ENCODE measurements around the gene RNF208. TPM values are rescaled to one million over a fixed set of nuclear protein-coding genes. Genes with fewer than 3 reads are reported as not detected.

Gene RNF208
- total RNA-seq, 5 donors from 2014 or later (not counting 1 experiment from before 2014, with no cell fraction given): 0.56 to 1.6 (median 1.5) TPM

DNA sequence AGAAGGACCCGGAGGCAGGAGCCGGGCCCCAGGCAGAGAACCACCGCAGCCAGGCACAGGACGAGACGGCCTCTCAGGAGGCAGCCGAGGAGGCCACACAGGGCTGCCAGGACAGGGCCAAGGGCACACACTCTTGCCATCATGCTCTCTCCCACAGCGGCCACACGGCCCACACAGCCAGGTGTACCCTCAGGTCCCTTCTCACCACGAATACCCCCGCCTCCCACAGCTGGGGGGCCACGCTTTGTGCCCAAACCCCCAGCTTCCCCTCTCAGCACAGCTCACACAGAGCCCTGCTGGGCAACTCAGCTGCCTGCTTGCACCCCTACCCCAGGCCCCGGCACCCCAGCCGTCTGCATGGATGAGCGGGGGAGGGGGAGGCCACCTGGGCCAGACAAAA lies 28.3 kb downstream of the RNF208 start:
- CTCF ChIA-PET: interaction anchor here in 1 of 2 donors (0.6 kb wide), 1 partner anchor 63 kb away, joined by 7 read pairs; no protein-coding TSS in a partner anchor
- DNase-seq (no peak), ATAC-seq (replicated peaks in 1 of 4) (no peak)
- Mint-ChIP-seq H3K4me3 (no peak overlapping the region), H3K27ac (no peak overlapping the region), H3K36me3 (peaks cover 2% of the 10 kb centered on the region), H3K4me1 (peaks cover 6 to 25% (median 14%) of the 10 kb centered on the region in 3 donors), H3K27me3 (no peaks in the 10 kb centered on the region), H3K9me3 (no peaks in the 10 kb centered on the region)
- H3K4me3 ChIP-seq (ENCODE audit: control insufficient read depth in 1 of 2, extremely low read depth in 1 of 2, low read length in 1 of 2): no peak overlapping the region
- H3K36me3 ChIP-seq (ENCODE audit: control insufficient read depth in 2 of 2, extremely low read depth in 1 of 2, insufficient read depth in 1 of 2, low read length in 1 of 2): peaks cover 5 to 13% of the 10 kb centered on the region in 2 donors
- H3K27ac ChIP-seq (ENCODE audit: low read length): no peak overlapping the region
- H3K9me3 ChIP-seq: no peaks in the 10 kb centered on the region
- POLR2A ChIA-PET: no interaction called here
- 91% methylated on average over 12 of the region's 14 CpGs for WGBS (ENCODE audit: insufficient coverage)
- peaks cover 0 to 4% of the 10 kb centered on the region in 2 experiments for H3K27me3 ChIP-seq (replicated peaks in 1 of 2; ENCODE audit: control insufficient read depth in 2 of 2, extremely low read depth in 1 of 2, insufficient read depth in 2 of 2, low read length in 1 of 2)
- peaks cover 0 to 25% of the 10 kb centered on the region in 2 experiments for H3K4me1 ChIP-seq (ENCODE audit: control insufficient read depth in 1 of 2, extremely low read depth in 1 of 2, insufficient read depth in 2 of 2, low read length in 2 of 2)

DNA sequence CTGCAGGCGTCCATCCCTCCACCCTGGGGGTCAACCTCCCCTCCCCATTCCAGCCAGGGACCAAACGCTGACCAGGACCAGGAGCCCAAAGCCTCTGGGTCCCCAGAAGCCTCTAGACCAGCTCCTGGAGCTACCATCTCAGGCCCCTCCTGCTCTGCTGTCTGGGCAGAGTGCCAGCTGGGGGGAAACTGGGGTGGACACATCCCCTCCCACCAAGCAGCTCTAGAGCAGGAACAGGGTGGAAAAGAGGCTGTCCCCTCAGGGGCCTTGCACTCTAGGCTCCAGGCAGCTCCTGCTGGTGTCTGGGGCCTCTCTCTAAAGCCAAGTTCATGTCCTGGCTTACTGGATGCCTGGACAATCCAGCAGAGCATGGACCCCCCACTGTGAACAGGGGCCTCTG lies 29.2 kb downstream of the RNF208 start:
- no peak for DNase-seq
- H3K36me3 ChIP-seq (ENCODE audit: control insufficient read depth in 2 of 2, extremely low read depth in 1 of 2, insufficient read depth in 1 of 2, low read length in 1 of 2): peaks cover 5 to 13% of the 10 kb centered on the region in 2 donors
- WGBS (ENCODE audit: insufficient coverage): 80% methylated on average over 1 of the region's 2 CpGs
- no peak overlapping the region for H3K27ac ChIP-seq (ENCODE audit: low read length)
- H3K36me3 Mint-ChIP-seq: peaks cover 2% of the 10 kb centered on the region
- POLR2A ChIA-PET: no interaction called here
- no peaks in the 10 kb centered on the region for H3K9me3 ChIP-seq
- no peaks in the 10 kb centered on the region for H3K27me3 Mint-ChIP-seq
- no peak overlapping the region for H3K4me3 ChIP-seq (ENCODE audit: control insufficient read depth in 1 of 2, extremely low read depth in 1 of 2, low read length in 1 of 2)
- H3K4me1 ChIP-seq (ENCODE audit: control insufficient read depth in 1 of 2, extremely low read depth in 1 of 2, insufficient read depth in 2 of 2, low read length in 2 of 2): peaks cover 0 to 25% of the 10 kb centered on the region in 2 experiments
- peaks cover 6 to 22% (median 14%) of the 10 kb centered on the region in 3 donors for H3K4me1 Mint-ChIP-seq
- H3K9me3 Mint-ChIP-seq: no peaks in the 10 kb centered on the region
- H3K4me3 Mint-ChIP-seq: no peak overlapping the region
- no peak for ATAC-seq (replicated peaks in 1 of 4)
- CTCF ChIA-PET: no interaction called here
- H3K27me3 ChIP-seq (replicated peaks in 1 of 2; ENCODE audit: control insufficient read depth in 2 of 2, extremely low read depth in 1 of 2, insufficient read depth in 2 of 2, low read length in 1 of 2): no peaks in the 10 kb centered on the region
- no peak overlapping the region for H3K27ac Mint-ChIP-seq

DNA sequence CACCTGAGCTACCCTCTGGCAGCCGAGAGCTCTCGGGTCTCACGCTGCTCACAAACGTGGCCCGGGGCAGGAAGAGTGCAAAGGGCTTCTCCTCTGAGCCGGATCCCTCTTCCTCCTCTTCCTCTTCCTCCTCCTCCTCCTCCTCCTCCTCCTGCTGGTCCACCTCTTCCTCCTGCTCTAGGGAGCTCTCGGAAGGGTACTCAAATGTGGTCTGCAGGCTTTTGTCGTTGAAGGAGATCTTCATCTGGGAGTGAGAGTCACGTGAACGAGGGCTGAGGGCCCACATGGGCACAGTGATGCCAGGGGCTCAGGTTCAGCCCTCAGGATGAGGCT lies 29.6 kb downstream of the RNF208 start:
- CTCF ChIA-PET: no interaction called here
- no peak overlapping the region for H3K27ac Mint-ChIP-seq

DNA sequence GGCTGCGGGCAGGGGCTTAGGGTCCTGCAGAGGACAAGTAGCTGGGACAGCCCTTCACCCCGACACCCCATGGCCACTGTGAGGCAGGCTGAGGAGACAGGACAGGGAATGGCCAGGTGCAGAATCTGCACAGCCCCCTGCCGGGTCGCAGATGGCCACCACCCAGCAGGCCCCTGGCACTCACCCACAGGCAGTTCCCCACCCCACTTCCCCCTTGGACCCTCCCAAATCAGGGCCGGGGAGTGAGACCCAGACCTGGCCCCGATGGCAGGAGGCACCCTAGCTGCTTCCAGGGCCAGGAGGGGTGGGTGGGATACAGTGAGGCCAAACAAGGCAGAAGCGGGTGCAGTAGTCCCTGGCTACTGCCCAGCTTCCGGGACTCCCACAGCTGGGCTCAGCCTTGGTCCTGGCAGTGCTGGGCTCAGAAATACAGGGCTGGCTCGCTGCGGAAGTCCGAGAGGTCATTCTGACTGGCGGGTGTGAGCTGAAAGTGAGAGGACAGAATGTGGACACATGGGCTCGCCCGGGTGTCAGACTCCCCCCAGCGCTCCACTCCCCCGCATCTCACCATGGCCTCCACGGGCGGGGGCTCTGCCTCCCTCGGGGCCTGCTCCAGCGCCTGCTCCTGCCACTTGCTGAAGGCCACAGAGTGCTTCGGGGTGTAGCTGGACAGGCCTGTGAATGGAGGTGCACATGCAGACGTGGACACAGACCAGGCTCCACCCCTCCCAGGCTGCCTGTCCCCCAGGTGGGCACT lies 30.2 kb downstream of the RNF208 start:
- Mint-ChIP-seq H3K27me3 (no peaks in the 10 kb centered on the region), H3K36me3 (peaks cover 5% of the 10 kb centered on the region), H3K4me3 (no peak overlapping the region), H3K9me3 (no peaks in the 10 kb centered on the region), H3K27ac (no peak overlapping the region), H3K4me1 (peaks cover 16 to 30% (median 23%) of the 10 kb centered on the region in 3 donors)
- ATAC-seq (replicated peaks in 1 of 4) (no peak), DNase-seq (no peak)
- ChIA-PET CTCF (interaction anchor here (0.6 kb wide), 2 partner anchors 41 to 44 kb away, joined by 3 to 6 read pairs; no protein-coding TSS in a partner anchor), POLR2A (interaction anchor here in 1 of 2 donors (0.7 kb wide), 1 partner anchor 554 kb away, joined by 6 read pairs; no protein-coding TSS in a partner anchor)
- Histone ChIP-seq H3K27me3 (replicated peaks in 1 of 2; ENCODE audit: control insufficient read depth in 2 of 2, extremely low read depth in 1 of 2, insufficient read depth in 2 of 2, low read length in 1 of 2) (no peaks in the 10 kb centered on the region), H3K4me1 (ENCODE audit: control insufficient read depth in 1 of 2, extremely low read depth in 1 of 2, insufficient read depth in 2 of 2, low read length in 2 of 2) (peaks cover 10 to 33% of the 10 kb centered on the region in 2 experiments), H3K9me3 (no peaks in the 10 kb centered on the region), H3K36me3 (ENCODE audit: control insufficient read depth in 2 of 2, extremely low read depth in 1 of 2, insufficient read depth in 1 of 2, low read length in 1 of 2) (peaks cover 5 to 13% of the 10 kb centered on the region in 2 donors), H3K4me3 (ENCODE audit: control insufficient read depth in 1 of 2, extremely low read depth in 1 of 2, low read length in 1 of 2) (no peak overlapping the region), H3K27ac (ENCODE audit: low read length) (no peak overlapping the region)
- WGBS (ENCODE audit: insufficient coverage): 93% methylated on average over 18 of the region's 22 CpGs

More for the DNA sequence above, 29.6 kb downstream of the RNF208 start:
- ATAC-seq (replicated peaks in 1 of 4) (no peak), DNase-seq (no peak)
- Mint-ChIP-seq H3K9me3 (no peaks in the 10 kb centered on the region), H3K4me1 (peaks cover 10 to 26% (median 18%) of the 10 kb centered on the region in 3 donors), H3K36me3 (peaks cover 5% of the 10 kb centered on the region), H3K4me3 (no peak overlapping the region), H3K27me3 (no peaks in the 10 kb centered on the region)
- peaks cover 4 to 27% of the 10 kb centered on the region in 2 experiments for H3K4me1 ChIP-seq (ENCODE audit: control insufficient read depth in 1 of 2, extremely low read depth in 1 of 2, insufficient read depth in 2 of 2, low read length in 2 of 2)
- H3K4me3 ChIP-seq (ENCODE audit: control insufficient read depth in 1 of 2, extremely low read depth in 1 of 2, low read length in 1 of 2): no peak overlapping the region
- POLR2A ChIA-PET: no interaction called here
- 90% methylated on average over 8 of the region's 10 CpGs for WGBS (ENCODE audit: insufficient coverage)
- no peak overlapping the region for H3K27ac ChIP-seq (ENCODE audit: low read length)
- H3K36me3 ChIP-seq (ENCODE audit: control insufficient read depth in 2 of 2, extremely low read depth in 1 of 2, insufficient read depth in 1 of 2, low read length in 1 of 2): peaks cover 5 to 13% of the 10 kb centered on the region in 2 donors
- no peaks in the 10 kb centered on the region for H3K9me3 ChIP-seq
- H3K27me3 ChIP-seq (replicated peaks in 1 of 2; ENCODE audit: control insufficient read depth in 2 of 2, extremely low read depth in 1 of 2, insufficient read depth in 2 of 2, low read length in 1 of 2): no peaks in the 10 kb centered on the region

DNA sequence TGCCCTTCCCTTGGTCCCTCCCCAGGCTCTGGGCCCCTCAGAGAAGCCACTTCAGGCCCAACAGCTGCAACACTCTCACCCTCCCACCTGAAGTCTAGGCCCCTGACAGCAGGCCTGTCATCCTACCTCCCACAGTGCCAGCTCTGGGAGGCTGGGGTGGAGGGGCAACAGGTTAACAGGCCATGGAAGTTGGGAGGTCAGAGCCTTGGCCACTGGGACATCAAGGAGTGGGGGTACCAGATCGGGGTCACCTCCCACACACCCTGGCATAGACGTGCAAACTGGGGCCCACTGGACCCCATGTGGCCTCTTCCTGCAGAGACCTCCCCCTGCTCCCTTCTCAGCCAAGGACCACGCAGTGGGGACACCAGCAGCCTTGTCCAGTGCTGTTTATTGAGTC lies 30.8 kb downstream of the RNF208 start:
- no peak for ATAC-seq (replicated peaks in 1 of 4)
- 80% methylated on average over 3 of the region's 3 CpGs for WGBS (ENCODE audit: insufficient coverage)
- H3K36me3 Mint-ChIP-seq: peaks cover 5% of the 10 kb centered on the region
- peaks cover 17 to 35% (median 30%) of the 10 kb centered on the region in 3 donors for H3K4me1 Mint-ChIP-seq
- H3K27ac Mint-ChIP-seq: no peak overlapping the region
- H3K4me3 Mint-ChIP-seq: peak overlapping the region in 1 of 3 donors; percentile 59
- ChIA-PET POLR2A (interaction anchor here in 1 of 2 donors (0.7 kb wide), 1 partner anchor 553 kb away, joined by 6 read pairs; no protein-coding TSS in a partner anchor), CTCF (interaction anchor here (0.6 kb wide), 2 partner anchors 41 to 45 kb away, joined by 3 to 6 read pairs; no protein-coding TSS in a partner anchor)
- no peak overlapping the region for H3K4me3 ChIP-seq (ENCODE audit: control insufficient read depth in 1 of 2, extremely low read depth in 1 of 2, low read length in 1 of 2)
- H3K27ac ChIP-seq (ENCODE audit: low read length): no peak overlapping the region
- no peaks in the 10 kb centered on the region for H3K27me3 ChIP-seq (replicated peaks in 1 of 2; ENCODE audit: control insufficient read depth in 2 of 2, extremely low read depth in 1 of 2, insufficient read depth in 2 of 2, low read length in 1 of 2)
- H3K27me3 Mint-ChIP-seq: no peaks in the 10 kb centered on the region
- H3K36me3 ChIP-seq (ENCODE audit: control insufficient read depth in 2 of 2, extremely low read depth in 1 of 2, insufficient read depth in 1 of 2, low read length in 1 of 2): peaks cover 5 to 18% of the 10 kb centered on the region in 2 donors
- peaks cover 13 to 39% of the 10 kb centered on the region in 2 experiments for H3K4me1 ChIP-seq (ENCODE audit: control insufficient read depth in 1 of 2, extremely low read depth in 1 of 2, insufficient read depth in 2 of 2, low read length in 2 of 2)
- H3K9me3 ChIP-seq: no peaks in the 10 kb centered on the region
- no peaks in the 10 kb centered on the region for H3K9me3 Mint-ChIP-seq
- no peak for DNase-seq

DNA sequence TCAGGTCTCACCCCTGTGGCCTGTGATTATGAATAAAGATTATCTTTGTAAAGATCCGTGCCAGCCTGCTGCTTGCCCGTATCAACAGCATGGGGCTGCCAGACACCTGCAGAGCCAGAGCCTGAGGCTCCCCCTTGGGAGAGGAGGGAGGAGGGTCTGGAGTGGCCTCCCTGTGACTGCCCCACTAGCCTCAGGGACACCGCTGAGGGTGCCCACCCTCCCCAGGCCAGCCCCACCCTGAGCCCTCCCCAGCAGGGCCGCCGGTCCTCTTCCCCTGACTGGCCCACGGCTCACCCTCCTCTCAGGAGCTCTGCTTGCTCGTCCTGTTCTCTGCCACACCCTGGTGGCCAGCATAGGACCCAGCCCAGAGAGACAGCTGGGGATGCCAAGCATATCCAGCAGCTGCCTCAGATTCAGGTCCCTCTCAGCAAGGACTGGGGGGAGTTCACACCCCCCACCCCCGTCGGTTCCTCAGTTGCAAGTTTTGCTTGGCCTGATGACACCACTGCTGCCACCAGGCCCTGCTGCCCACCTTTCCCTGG lies 31.7 kb downstream of the RNF208 start:
- H3K4me3 ChIP-seq (ENCODE audit: control insufficient read depth in 1 of 2, extremely low read depth in 1 of 2, low read length in 1 of 2): no peak overlapping the region
- H3K4me3 Mint-ChIP-seq: peak overlapping the region; percentile 59 to 88 (median 86)
- H3K27ac ChIP-seq (ENCODE audit: low read length): peak overlapping the region; percentile 77
- H3K4me1 ChIP-seq (ENCODE audit: control insufficient read depth in 1 of 2, extremely low read depth in 1 of 2, insufficient read depth in 2 of 2, low read length in 2 of 2): peaks cover 13 to 48% of the 10 kb centered on the region in 2 experiments
- H3K27ac Mint-ChIP-seq: peak overlapping the region; percentile 52 to 58
- ChIA-PET CTCF (no interaction called here), POLR2A (interaction anchor here in 1 of 2 donors (0.9 kb wide), 1 partner anchor 10 kb away, joined by 3 read pairs; the partner anchor contains the start of gene TPRN)
- DNase-seq (no peak), ATAC-seq (replicated peaks in 1 of 4) (no peak)
- peaks cover 5% of the 10 kb centered on the region for H3K36me3 Mint-ChIP-seq
- WGBS (ENCODE audit: insufficient coverage): 98% methylated on average over 8 of the region's 9 CpGs
- no peaks in the 10 kb centered on the region for H3K9me3 ChIP-seq
- H3K27me3 ChIP-seq (replicated peaks in 1 of 2; ENCODE audit: control insufficient read depth in 2 of 2, extremely low read depth in 1 of 2, insufficient read depth in 2 of 2, low read length in 1 of 2): no peaks in the 10 kb centered on the region
- peaks cover 17 to 38% (median 35%) of the 10 kb centered on the region in 3 donors for H3K4me1 Mint-ChIP-seq
- no peaks in the 10 kb centered on the region for H3K27me3 Mint-ChIP-seq
- H3K36me3 ChIP-seq (ENCODE audit: control insufficient read depth in 2 of 2, extremely low read depth in 1 of 2, insufficient read depth in 1 of 2, low read length in 1 of 2): peaks cover 5 to 26% of the 10 kb centered on the region in 2 donors
- H3K9me3 Mint-ChIP-seq: no peaks in the 10 kb centered on the region
